OCI-M2 (cell line): ENCODE data around the gene MVB12B.
"Not testable (repeated sequence)": the region's sequence is repeated elsewhere in the genome, so short reads cannot be mapped to it uniquely, and the experiment has no call there.

Experiments used
- DNase-seq: peaks from one replicate; lab custom pipeline; 2025; ENCODE audit not compliant: unreplicated experiment; lab: John Stamatoyannopoulos, UW

The MVB12B gene

DNA sequence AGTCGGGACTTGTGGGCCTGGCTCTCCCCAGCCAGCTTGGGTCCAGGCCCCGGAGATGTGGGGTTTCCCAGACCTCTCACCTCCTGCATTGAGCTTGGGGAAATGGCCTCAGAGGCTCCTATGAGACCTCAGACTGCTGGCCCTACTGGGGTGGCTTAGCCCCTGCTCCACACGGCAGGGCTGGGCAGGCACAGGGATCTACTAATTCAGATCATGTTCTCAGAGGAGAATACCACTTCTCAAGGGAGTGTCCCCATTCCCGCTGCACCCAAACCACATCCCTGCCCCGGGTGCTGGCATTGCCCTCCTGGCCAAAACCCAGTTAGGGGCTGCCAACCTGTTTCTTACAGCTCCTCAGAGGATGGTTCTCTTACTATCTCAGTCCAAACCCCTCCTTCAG lies 205.0 kb downstream of the MVB12B start:
- no peak for DNase-seq

DNA sequence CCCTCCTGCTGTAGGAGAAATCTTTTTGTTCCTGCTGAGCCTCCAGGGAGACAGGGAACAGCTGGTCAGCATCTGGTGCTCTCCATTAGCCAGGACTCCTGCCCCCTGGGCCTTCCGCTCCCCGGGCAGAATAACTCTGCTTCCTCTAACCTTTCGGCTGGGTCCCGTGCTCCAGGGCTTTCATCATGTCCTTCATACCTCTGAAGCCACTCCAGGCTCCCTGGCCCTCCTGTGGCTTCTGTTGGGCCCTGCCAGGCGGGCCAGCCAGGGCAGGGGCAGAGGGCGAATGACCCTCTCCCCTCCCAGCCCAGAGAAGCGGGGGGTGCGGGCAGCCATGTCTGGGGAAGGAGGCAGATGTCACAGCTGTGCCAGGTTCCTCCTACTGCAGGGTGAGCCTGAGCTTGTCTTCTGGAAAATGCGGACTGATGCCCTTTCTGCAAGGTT lies 205.4 kb downstream of the MVB12B start:
- DNase-seq, result no peak

DNA sequence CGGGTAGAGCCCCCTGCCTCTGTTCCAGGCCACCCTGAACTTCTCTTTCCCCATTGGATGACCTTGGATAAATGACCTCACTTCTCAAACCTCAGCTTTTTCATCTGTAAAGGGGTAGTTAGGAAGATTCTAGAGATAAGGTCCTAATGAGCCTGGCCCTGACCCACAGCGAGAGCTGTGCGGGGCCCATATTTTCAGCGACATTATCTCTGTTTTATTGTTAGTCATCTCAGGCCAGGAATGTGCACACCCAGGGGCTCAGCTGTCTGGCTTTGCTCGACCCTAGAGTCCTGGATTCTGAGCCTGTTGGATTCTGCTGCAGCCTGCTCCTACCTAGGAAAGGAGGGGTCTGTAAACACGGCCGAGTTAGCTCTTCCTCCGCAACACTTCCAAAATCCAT lies 205.9 kb downstream of the MVB12B start:
- no peak for DNase-seq

DNA sequence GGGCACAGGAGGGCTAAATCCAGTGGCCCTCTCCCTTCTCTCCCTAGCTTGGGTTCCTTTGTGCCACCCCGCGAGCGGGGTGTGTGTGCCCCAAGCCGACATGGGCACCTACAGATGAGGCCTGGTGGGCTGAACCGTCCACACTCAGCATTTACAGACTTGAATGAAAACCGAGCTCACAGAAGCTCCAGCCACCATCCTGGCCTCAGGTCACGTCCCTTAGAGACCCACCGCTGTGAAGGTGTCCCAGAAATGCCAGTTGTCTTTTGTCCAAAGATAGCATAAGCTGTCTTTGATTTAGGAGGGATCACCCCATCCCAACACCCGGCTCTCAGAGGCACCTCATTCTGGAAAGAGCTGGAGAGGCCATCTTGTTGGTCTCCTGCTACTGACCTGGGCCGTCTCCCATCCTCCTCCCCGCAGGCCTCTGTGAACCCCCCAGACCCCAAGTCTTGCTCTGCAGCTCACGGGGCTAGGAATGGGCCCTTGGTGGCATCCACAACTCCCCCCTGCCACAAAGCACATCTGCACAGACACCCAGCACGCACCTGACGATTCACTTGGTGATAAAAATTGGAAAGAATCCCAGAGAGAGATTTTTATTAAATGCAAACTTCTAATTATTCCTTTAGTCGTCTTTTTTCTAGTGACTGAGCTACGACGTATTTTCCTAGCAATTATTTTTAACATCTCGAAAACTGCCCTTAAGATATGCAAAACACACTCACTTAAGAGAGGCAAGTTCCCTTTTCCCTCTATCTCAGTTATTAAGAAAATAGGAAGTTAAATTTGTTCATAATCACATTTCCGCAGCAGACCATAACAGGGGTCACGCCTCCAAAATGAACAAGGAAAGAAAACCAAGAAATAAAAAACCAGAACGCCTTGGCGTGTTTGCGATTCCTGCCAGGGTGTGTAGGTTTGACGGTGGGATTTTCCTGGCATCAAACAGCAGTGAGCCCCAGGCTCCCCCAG lies 206.6 kb downstream of the MVB12B start:
- no peak for DNase-seq

DNA sequence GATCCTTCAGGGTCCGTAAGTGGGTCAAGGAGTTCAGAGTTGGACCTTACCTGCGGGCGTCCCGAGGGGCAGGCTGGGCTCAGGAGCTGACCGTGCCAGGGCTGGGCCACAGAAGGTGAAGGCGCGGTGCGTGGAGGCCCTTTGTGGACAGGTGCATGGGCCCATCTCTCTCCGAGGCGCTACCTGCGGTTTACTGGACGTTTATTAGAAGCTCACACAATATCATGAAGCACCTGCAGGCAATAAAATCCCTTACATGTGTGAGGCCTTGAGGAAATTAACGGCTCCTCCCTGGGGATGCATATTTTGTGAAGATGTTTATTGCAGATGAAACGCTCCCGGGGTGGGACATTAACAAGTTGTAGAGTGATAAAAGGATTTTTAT lies 207.3 kb downstream of the MVB12B start:
- DNase-seq, result no peak

DNA sequence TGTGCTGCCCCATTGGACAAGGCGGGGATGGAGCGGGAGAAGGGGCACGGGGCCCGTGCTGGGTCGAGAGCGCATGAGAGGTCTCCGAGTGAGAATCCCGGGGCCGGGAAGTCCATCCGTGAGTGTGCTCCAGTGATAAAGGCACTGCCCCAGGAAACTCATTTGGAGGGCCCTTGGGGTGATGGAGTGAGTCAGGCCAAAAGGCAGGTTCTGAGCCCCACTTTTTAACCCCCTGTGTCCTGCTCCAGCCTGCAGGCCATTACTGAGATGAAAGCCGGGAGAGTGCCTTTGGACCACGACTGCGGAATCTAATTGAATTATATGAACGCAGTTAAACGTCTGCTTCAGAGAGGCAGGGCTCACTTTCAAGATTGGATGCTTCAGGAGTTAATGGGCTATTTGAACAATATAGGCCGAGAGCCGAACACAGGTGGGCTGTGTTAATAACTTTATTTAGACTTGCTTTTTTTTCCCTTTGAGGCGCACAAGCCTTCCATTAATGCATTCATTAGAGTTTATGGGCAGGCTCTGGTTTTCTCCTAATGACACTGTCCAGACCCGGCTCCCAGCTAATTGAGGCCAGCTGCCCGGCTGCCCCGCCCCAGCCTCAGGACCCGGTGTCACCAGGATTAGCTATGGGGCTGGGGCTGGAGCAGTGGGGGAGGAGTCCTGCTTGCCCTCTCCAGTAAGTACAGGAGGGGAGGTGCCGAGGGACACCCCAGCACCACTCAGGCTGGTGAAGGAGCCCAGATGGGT lies 208.0 kb downstream of the MVB12B start:
- DNase-seq, result no peak

DNA sequence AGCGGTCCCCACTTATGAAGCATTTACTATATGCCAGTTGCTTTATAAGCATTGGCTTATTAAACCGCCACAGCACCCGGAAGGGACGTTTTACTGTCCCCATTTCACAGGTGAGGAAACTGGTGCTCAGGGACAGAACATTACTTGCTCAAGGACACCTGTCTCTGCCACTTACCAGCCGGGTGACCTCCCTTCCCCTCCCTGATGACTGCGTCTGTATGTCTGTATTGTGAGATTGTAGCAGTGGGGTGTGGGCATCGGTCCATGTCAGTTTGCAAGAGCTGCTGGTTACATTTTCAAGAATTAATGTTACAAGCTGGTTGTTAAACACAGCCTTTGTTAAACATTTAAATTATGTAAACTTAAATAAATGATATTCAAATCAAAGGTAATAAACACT lies 209.5 kb downstream of the MVB12B start:
- no peak for DNase-seq

DNA sequence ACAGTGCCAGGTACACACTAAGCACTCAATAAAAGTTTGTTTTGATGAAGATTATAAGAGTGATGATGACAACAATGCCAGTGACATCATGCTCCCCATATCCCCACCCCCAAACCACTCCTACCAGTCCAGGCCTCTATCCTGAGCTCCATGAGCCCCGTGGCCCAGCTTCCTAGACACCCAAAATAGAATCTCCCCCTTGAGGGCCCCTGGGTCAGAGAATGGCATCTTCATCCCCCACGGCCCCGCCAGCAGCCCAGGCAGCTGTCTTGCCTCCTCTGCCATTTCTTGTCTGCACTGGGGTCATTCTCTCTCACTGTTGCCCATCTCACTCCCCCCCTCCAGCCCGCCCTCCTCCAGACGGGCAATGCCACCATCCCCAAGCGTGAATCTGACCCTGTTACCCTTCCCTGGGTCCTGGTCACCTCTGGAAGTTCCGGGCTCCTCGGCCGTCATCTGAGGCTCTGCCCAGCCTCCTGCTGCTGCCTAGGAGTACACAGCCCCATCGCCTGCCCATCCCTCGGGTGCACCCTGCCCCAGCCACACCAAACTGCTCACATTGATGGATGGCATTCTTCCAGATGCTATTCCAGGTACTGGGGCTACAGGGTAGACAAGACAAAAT lies 210.3 kb downstream of the MVB12B start:
- DNase-seq, result no peak

DNA sequence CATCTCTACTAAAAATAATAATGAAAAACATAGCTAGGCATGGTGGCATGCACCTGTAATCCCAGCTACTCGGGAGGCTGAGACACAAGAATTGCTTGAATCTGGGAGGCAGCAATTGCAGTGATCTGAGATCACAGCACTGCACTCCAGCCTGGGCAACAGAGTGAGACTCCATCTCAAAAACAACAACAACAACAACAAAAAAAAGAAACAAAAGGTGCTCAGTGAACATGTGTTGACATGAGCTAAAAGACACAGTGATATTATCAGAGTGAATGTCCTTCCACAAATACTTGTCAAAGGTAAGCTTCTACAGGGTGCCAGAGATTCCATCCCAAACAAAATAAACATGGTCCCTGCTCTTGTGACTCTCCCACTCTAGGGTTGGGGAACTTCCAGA lies 211.9 kb downstream of the MVB12B start:
- no peak for DNase-seq

DNA sequence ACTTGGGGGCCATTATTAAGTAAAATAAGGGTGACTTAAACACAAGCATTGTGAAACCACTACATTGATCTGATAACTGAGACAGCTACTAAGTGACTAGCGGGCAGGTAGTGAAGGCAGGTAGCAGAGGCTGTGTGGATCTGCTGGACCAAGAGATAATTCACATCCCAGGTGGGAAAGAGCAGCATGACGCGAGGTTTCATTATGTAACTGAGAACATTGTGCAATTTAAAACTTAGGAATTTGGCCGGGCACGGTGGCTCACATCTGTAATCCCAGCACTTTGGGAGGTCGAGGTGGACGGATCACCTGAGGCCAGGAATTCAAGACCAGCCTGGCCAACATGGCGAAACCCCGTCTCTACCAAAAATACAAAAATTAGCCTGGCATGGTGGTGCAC lies 213.8 kb downstream of the MVB12B start:
- not testable (repeated sequence) for DNase-seq

DNA sequence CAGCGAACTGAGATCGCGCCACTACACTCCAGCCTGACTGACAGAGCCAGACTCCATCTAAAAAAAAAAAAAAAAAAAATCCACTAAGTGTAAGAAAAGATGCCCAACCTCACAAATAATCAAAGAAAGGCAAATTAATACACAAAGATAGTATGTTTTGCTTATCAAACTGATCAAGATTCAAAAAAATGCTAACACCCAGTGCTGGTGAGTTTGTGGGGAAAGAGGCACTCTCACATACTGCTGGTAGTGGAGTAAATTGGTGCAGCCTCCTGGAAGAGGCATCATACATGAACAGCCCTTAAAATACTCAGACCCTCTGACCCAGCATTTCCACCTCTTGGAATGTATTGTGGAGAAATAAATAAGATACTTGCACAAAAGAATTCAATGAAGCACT lies 216.9 kb downstream of the MVB12B start:
- no peak for DNase-seq

DNA sequence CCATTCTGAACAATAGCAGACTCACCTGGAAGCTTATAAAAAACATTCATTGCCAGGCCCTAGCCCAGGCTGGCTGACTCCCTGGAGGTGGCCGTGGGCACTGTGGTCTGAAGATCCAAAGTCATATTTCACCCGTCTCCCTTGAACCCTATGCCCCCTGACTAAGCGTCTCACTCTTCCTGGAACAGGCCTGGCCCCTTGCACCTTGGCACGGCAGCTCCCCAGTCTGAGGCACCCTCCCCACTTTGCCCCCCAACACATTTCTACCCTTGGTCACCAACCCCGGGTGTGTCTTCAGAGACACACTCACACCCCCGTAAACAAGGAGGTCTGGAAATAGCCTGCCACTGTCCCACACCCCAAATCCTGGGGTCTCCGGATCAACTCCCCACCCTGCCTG lies 218.5 kb downstream of the MVB12B start:
- DNase-seq, result no peak

DNA sequence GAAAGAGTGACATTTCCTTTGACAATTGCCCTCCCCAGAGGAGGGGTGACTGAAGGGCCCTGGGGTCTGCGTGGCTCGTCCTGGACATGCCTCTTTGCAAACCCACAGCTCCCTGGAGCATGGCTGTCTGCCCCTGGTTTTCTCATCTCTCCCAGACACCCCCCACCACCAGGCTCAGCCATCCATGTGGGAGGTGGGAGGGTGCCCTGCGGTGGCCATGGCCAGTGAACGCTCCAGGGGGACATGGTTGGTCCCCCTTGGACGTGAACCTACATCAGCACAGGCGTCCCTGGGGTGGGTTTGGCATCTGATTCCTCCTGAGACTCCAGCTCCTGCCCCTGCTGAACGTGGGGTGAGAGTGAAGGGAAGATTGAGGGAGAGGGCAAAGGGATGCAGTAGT lies 219.4 kb downstream of the MVB12B start:
- no peak for DNase-seq

DNA sequence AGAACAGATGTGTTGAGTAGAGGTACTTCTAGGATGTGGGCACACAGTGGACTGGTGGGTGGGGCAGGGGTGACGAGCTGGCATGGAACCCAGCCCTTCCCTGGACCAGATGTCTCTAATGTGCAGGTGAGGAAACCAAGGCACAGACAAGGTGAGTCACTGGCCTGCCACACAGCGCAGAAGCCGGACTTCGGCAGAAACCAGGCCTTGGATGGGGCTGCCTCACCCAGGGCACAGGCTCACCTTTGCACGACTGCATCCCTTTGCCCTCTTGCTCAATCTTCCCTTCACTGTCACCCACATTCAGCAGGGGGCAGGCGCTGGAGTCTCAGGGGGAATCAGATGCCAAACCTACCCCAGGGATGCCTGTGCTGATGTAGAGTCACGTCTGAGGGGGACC lies 221.7 kb downstream of the MVB12B start:
- DNase-seq, result no peak

DNA sequence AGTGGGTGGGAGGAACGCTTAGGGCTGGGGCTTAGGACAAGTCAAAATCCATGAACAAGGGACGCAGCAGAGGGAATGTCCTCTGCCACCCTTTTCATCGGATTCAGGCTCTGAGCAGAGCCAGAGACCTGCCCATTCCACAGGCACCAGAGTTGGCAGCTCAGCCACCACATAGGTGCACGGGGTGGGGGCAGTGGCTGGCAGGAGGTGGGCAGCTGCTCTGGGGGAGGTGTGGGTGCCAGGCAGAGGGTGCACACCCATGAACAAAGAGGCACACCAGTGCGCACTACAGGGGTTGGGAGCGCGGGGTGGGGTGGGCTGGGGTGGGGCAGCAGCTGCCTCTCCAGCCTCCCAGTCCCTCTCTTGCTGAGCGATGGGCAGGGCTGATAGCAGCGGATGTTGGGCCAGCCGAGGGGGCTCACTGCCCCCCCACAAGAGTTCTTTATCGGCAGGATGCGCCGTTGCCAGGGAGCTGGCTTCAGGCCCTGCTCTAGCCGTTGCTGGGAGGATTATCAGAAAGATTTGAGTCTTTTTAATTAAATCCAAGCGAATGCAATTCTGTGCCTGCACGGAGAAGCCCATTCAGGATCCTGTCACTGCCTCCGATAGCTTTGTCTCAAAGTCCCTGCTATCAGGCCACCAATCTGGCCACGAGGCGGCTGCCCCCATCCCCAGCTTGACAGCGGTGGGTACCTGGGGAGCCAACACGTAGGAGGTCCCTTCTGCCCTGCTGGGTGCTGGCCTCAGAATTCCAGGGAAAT lies 222.8 kb downstream of the MVB12B start:
- DNase-seq, result no peak

DNA sequence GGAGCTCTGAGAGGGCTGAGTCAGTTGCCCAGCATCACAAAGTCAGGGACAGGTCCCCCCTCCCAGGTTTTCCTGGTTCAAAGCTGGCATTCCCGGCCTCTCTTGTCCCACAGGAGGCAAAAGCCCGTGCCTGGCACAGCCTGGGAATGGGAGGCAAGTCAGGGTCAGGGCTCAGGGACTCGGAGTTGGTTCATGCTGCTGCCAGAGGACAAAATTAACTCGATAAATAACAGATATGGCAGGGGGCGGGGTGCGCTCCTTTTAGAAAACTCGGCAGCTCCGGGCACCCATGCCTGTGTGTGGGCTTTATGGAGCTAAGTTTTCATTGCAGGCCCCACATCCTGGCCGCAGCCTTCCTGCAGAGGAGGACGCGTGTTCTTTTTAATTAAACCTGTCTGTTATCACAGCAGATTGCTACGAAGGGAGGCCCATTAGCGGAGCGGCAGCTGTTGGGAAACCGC lies 224.3 kb downstream of the MVB12B start:
- DNase-seq, result no peak

DNA sequence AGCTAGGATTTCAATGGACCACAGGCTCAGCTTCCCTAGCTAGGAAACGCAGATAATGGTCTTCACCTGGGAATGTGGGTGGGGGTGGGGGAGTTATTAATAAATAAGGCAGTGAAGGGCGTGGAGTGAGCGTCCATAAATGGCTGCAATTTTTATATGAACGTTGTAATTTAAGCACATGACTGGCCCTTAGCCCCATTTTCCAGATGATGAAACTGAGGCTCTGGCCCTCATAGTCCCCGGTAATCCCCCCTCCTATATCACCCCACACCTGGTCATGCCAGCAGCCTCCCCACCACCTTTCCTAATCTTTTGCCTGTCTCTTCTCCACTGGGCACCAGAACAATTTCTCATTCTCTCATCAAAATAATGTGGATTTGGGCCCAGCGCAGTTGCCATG lies 225.2 kb downstream of the MVB12B start:
- DNase-seq, result no peak

DNA sequence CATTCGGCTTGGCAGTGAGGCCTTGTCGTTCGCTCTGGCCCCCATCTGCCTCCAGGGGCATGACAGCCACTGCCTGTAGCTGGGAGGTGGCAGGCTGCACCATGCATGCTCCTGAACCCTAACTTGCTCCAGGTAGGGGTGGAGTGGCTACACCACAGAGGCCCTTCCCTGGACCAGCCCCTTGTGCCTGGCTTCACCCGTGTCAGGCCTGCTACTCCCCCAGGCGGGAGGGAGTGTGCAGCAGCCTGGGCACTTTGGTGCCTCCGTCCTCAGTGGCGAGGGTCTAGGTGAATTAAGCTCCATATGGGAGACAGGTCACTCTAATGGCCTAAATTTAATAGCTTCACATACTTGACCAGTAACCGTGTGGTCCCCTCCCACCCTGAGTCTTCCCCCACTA lies 227.7 kb downstream of the MVB12B start:
- no peak for DNase-seq

DNA sequence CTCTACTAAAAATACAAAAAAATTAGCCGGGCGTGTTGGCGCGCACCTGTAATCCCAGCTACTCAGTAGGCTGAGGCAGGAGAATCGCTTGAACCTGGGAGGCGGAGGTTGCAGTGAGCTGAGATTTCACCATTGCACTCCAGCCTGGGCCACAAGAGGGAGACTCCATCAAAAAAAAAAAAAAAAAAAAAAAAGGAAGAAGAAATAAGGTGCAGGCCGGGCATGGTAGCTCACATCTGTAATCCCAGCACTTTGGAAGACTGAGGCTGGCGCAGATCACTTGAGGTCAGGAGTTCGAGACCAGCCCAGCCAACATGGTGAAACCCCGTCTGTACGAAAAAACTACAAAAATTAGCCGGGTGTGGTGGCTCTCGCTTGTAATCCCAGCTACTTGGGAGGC lies 228.8 kb downstream of the MVB12B start:
- DNase-seq, result not testable (repeated sequence)
